Right renal pelvis (tissue), 4 donors: ENCODE data around the gene MUC5B. TPM values are rescaled to one million over a fixed set of nuclear protein-coding genes. Genes with fewer than 3 reads are reported as not detected.
"Not testable (repeated sequence)": the region's sequence is repeated elsewhere in the genome, so short reads cannot be mapped to it uniquely, and the experiment has no call there.

Experiments used
- DNase-seq, 4 donors: peaks; one replicate each; pipeline ENCODE4 v3.0.0-alpha.2; 2013; ENCODE audit warnings: low read depth in 4 of 4, low spot score in 3 of 4, missing footprints in 1 of 4
- polyA plus RNA-seq, 4 donors: library from polyadenylated mRNA; unstranded; fragments of 120-200 nt; gene quantifications; one replicate each; pipeline ENCODE4 v1.2.1, GENCODE V29; 2013; ENCODE audit not compliant: insufficient read length in 4 of 4

MUC5B gene
- polyA plus RNA-seq, 4 donors = 0.01 to 0.05 (median 0.04) TPM; not detected in 1

- DNase-seq = not testable (repeated sequence)
Measured at GRCh38 chr11:1191786-1192470, 30.9 kb upstream of the MUC5B start.

- DNase-seq = no peak
Measured at GRCh38 chr11:1192741-1193325, 30.0 kb upstream of the MUC5B start.

DNA sequence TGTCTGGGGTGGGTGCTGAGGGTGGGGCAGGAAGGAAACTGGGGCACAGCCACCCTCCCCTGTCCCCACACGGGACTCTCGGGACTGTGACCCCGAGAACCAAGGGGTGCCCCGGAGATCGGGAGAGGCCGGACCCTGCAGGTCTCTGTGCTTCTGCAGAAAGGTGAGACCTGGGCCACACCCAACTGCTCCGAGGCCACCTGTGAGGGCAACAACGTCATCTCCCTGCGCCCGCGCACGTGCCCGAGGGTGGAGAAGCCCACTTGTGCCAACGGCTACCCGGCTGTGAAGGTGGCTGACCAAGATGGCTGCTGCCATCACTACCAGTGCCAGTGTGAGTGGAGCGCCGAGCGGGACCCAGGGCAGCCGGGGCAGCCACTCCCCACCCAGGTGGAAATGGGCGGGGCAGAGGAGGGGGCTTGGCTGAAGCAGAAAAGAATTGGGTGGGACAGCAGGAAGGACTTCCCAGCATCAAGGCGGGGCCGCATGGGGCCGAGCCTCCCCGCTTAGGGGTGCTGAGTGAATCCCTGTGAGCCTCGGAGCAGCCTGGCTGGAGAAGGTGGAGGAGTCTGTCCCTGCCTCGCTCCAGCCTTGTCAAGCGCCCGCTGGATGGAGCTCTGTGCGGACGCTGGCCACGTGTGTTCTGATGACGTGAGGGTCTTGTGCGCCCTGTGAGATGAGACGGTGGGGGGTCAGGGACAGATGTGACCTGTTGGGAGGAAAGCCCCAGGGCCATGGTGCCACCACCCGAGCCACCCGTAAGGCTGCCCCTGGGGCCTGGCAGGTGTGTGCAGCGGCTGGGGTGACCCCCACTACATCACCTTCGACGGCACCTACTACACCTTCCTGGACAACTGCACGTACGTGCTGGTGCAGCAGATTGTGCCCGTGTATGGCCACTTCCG is 29.3 kb upstream of the MUC5B start:
- no peak for DNase-seq

DNA sequence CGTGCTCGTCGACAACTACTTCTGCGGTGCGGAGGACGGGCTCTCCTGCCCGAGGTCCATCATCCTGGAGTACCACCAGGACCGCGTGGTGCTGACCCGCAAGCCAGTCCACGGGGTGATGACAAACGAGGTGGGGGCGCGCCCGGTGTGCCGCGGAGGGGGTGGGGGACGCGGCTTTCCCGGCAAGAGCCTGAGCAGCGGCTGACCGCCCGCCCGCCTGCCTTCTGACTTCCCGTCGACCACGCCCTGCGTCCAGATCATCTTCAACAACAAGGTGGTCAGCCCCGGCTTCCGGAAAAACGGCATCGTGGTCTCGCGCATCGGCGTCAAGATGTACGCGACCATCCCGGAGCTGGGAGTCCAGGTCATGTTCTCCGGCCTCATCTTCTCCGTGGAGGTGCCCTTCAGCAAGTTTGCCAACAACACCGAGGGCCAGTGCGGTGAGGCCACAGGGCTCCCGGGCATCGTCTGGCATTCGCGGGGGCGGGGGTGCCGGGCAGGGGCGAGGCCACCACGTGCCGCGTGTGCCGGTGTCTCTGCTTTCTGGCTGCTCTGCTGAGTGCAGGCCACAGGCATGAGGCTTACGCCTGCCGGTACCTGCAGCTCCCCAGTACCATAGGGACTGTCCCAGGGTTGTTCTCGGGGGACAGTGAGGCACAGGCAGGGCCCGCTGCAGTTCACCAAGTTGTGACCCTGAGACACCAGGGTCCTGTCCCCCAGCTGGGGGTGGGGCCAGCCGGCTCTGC is 28.5 kb upstream of the MUC5B start:
- no peak for DNase-seq

DNA sequence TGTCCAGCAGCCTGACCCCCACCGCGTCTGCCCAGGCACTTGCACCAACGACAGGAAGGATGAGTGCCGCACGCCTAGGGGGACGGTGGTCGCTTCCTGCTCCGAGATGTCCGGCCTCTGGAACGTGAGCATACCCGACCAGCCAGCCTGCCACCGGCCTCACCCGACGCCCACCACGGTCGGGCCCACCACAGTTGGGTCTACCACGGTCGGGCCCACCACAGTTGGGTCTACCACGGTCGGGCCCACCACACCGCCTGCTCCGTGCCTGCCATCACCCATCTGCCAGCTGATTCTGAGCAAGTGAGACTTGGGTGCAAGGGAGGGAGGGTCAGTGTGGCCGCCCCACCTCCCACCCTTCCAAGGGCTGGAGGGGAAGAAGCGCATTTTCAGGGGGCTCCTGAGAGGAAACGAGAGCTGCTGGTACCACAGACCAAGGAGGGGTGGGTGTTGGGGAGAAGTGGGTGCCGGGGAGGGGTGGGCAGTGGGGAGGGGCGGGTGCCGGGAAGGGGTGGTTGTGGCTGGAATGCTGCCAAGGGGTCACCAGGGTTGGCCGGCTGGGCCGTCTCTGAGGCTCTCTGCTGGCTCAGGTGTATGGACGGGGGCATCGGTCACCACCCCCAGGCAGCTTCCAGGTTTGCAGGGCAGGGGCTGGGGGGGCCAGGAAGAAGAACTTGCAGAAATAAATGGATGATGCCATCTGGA is 27.7 kb upstream of the MUC5B start:
- no peak for DNase-seq

DNA sequence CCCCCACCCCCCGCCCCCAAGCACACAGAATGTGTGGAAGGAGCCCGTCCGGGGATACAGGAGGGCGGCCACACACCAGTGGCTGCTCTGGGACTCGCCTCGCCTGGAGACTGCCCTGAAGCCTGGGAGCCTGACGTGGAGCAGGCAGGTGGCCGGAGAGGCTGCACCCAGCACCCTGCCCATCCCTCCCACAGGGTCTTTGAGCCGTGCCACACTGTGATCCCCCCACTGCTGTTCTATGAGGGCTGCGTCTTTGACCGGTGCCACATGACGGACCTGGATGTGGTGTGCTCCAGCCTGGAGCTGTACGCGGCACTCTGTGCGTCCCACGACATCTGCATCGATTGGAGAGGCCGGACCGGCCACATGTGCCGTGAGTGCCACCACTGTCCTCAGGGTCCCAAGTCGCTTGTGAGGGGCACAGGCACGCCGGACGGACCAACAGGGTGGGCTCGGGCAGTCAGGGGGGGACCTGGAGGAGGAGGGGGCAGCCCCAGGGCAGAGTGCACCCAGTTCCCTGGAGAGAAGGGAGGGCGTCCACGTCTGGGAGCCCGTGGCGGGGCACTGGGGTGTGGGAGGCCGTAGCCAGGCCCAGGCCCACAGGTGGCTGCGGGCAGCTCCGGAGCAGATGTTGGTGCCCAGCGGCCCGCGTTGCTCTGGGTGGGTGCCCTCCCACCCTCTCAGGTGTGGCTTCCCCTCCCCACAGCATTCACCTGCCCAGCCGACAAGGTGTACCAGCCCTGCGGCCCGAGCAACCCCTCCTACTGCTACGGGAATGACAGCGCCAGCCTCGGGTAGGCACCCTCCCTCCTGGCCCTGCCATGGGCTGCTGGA is 27.0 kb upstream of the MUC5B start:
- DNase-seq = no peak

GRCh38 chr11:1196516-1197391 is 26.1 kb upstream of the MUC5B start:
- DNase-seq = no peak

DNA sequence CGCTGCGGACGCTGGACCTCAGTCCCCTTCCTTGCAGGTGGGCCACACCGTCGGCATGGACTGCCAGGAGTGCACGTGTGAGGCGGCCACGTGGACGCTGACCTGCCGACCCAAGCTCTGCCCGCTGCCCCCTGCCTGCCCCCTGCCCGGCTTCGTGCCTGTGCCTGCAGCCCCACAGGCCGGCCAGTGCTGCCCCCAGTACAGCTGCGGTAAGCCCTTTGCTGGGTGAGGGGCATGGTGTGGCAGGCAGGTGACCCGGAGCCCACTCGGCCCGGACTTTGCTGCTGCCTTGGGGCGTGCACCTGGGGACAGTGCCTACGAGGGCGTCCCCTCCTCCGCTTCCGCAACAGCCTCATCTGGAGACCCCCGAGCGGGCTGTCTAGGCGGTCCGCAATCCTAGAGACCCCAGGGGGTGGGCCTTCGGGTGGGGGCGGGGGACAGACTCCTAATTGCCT is 25.4 kb upstream of the MUC5B start:
- DNase-seq = no peak

- DNase-seq = no peak
Measured at GRCh38 chr11:1197886-1198560, 24.8 kb upstream of the MUC5B start.

DNA sequence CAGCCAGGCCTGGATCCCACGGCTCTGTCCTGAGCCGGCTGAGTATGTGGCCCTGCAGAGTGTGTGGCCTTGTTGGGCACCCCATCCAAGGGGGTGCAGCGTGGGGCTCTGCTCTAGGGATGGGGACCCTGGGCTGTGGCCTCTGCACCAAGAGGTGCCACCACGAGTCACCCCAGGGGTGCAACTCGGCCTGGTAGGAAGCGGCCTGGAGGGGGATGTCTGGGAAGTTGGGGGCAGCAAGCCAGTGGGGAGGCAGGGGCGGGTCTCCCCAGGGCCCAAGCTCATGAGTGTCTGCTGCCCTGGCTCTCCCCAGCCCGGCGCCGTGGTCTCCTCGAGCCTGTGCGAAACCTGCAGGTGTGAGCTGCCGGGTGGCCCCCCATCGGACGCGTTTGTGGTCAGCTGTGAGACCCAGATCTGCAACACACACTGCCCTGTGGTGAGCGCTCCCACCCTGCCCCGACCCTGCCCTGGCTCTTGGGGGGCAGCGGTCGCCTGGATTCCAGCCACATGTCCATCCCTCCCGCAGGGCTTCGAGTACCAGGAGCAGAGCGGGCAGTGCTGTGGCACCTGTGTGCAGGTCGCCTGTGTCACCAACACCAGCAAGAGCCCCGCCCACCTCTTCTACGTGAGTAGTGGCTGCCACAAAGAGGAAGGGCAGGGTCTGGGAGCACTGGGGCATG is 24.2 kb upstream of the MUC5B start:
- no peak for DNase-seq

DNA sequence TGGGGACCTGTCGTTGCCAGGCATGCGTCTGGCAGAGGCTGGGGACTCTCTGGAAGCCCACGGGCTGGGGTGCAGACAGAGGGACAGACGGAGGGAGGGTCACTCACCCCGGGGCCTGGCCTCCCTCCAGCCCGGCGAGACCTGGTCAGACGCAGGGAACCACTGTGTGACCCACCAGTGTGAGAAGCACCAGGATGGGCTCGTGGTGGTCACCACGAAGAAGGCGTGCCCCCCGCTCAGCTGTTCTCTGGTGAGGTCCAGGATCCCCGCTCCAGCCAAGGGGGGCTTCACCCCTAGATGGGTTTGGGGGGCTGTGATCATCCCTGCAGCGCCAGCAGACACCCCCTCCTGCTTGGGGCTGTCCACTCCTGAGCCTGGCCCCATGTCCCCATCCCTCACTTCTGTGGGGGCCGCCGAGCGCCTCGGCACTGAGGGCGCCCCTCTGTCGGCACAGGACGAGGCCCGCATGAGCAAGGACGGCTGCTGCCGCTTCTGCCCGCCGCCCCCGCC is 23.6 kb upstream of the MUC5B start:
- DNase-seq = no peak

GRCh38 chr11:1199751-1200610 is 22.9 kb upstream of the MUC5B start:
- no peak for DNase-seq

DNA sequence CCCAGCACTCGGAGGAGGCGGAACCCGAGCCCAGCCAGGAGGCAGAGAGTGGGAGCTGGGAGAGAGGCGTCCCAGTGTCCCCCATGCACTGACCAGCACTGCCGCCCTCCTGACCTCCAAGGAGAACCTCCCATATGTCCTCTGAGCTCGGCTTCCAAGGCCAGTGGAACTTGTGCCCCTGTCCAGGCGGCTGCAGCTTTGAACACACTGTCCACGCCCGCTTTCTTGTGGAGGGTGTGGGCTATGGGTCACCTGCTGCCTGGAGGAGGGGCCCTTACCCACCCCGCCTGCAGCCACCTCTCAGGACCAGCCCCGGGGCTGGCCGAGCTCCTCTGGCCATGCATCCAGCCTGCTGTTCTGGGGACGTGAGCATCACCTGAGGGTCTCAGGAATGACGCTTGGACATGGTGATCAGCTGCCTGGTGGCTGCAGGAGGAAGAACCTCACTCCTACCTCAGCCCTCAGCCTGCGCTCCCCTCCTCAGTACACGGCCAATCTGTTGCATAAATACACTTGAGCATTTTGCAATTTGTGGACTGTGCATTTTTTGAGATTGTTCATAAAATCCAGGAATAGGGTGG is 22.2 kb upstream of the MUC5B start:
- DNase-seq = no peak

GRCh38 chr11:1201395-1202153 is 21.3 kb upstream of the MUC5B start:
- no peak for DNase-seq
